Measurements from ENCODE around the gene TTN.

TTN gene

DNA sequence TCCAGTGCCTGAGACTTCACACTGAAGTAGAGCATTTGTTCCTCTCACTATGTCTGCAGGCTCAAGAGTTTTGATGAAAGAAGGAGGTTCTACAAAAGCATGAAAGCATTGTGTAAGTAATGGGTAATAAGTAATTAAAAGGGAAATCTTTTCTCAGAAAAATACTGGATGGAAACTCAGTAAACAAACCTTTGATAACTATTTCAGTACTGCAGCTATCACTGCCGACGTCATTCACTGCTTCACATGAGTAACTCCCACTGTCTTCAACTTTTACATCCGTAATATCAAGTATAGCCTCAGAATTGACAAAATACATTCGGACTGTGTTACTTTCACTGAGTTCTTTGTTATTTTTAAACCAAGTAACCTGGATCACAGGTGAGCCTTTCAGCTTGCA is 72.7 kb downstream of the TTN start:
- Histone ChIP-seq H3K79me2 (ENCODE audit: low read length) (no peaks in the 10 kb centered on the region), H3K27me3 (ENCODE audit: low read depth, low read length) (no peaks in the 10 kb centered on the region), H3K27ac (ENCODE audit: low read length) (no peak overlapping the region), H3K4me3 (ENCODE audit: low read length) (no peak overlapping the region), H3K9ac (ENCODE audit: low read length) (no peak overlapping the region), H2AFZ (ENCODE audit: low read depth, low read length) (no peak overlapping the region), H3K4me2 (ENCODE audit: low read length) (no peak overlapping the region), H4K20me1 (ENCODE audit: insufficient read depth, low read length) (no peaks in the 10 kb centered on the region), H3K9me3 (ENCODE audit: insufficient read depth, low read length) (no peaks in the 10 kb centered on the region), H3K36me3 (replicated peaks; ENCODE audit: low read depth, low read length) (no peaks in the 10 kb centered on the region), H3K4me1 (ENCODE audit: low read length) (peaks cover 8% of the 10 kb centered on the region)
- TF ChIP-seq CTCF (IDR thresholded peaks at IDR 0.05; ENCODE audit: low read depth, low read length) (no peak), EZH2phosphoT487 (IDR thresholded peaks at IDR 0.05; ENCODE audit: low read depth) (no peak)

DNA sequence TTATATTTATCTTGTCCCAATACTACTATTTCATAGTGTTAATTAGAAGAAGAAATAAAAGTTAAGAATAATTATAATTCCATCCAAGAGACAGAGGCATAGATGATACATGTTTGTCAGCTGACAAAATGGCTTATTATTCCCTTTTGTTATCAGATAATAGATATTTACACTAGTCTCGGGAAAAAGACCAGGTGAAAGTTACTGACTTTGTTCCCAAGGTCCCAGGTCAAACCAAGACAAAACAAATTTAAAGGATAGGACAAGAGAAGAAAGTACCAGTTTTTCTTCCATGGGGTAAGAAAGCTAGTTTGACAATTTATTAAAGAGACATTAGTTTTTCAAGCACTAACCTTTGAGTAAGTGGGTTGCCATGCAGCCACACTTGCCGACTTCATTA is 73.2 kb downstream of the TTN start:
- Histone ChIP-seq H3K27me3 (ENCODE audit: low read depth, low read length) (no peaks in the 10 kb centered on the region), H3K9me3 (ENCODE audit: insufficient read depth, low read length) (no peaks in the 10 kb centered on the region), H3K4me3 (ENCODE audit: low read length) (no peak overlapping the region), H3K9ac (ENCODE audit: low read length) (no peak overlapping the region), H3K27ac (ENCODE audit: low read length) (no peak overlapping the region), H2AFZ (ENCODE audit: low read depth, low read length) (no peak overlapping the region), H3K4me1 (ENCODE audit: low read length) (peaks cover 8% of the 10 kb centered on the region), H3K4me2 (ENCODE audit: low read length) (no peak overlapping the region), H3K36me3 (replicated peaks; ENCODE audit: low read depth, low read length) (no peaks in the 10 kb centered on the region), H3K79me2 (ENCODE audit: low read length) (no peaks in the 10 kb centered on the region), H4K20me1 (ENCODE audit: insufficient read depth, low read length) (no peaks in the 10 kb centered on the region)
- TF ChIP-seq CTCF (IDR thresholded peaks at IDR 0.05; ENCODE audit: low read depth, low read length) (no peak), EZH2phosphoT487 (IDR thresholded peaks at IDR 0.05; ENCODE audit: low read depth) (no peak)

DNA sequence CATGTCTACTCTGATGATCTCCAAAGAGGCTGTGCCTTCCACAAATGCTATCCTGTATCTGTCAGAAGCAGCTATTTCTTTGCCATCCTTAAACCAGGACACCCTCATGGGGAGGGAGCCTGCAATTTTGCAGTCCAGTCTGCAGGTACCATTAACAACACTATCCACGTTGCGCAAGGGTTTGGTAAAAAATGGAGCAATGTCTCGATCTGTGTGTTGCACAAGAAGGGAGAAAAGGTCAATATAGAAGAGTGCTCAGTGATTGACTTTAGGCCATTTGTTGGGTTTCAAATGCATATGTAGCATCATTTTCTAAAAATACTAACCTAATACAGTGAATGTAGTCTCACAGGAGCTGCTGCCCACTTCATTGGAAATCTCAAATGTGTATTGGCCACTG is 74.3 kb downstream of the TTN start:
- Histone ChIP-seq H3K4me1 (ENCODE audit: low read length) (peaks cover 8% of the 10 kb centered on the region), H4K20me1 (ENCODE audit: insufficient read depth, low read length) (no peaks in the 10 kb centered on the region), H3K27me3 (ENCODE audit: low read depth, low read length) (no peaks in the 10 kb centered on the region), H3K79me2 (ENCODE audit: low read length) (no peaks in the 10 kb centered on the region), H3K4me2 (ENCODE audit: low read length) (no peak overlapping the region), H3K9ac (ENCODE audit: low read length) (no peak overlapping the region), H3K27ac (ENCODE audit: low read length) (no peak overlapping the region), H3K4me3 (ENCODE audit: low read length) (no peak overlapping the region), H3K36me3 (replicated peaks; ENCODE audit: low read depth, low read length) (no peaks in the 10 kb centered on the region), H3K9me3 (ENCODE audit: insufficient read depth, low read length) (no peaks in the 10 kb centered on the region), H2AFZ (ENCODE audit: low read depth, low read length) (no peak overlapping the region)
- TF ChIP-seq EZH2phosphoT487 (IDR thresholded peaks at IDR 0.05; ENCODE audit: low read depth) (no peak), CTCF (IDR thresholded peaks at IDR 0.05; ENCODE audit: low read depth, low read length) (no peak)

DNA sequence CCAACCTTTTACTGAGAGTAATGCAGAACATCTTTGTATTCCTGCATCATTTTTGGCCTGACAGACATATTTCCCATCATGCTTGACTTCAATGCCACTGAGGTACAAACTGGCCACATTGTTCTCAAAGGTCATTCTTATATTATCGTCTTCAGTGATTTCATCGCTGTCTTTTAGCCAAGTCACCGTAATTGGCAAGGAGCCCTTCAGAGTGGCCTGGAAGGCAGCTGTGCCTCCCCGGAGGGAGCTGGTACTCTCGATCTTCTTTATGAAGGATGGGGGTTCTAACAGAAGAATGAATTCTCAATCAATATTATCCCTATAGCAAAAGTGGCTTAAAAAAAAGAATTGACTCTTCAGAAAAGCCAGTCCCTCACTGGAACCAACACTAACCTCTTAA is 75.9 kb downstream of the TTN start:
- Histone ChIP-seq H3K9ac (ENCODE audit: low read length) (no peak overlapping the region), H3K4me2 (ENCODE audit: low read length) (no peak overlapping the region), H3K36me3 (replicated peaks; ENCODE audit: low read depth, low read length) (no peaks in the 10 kb centered on the region), H3K4me1 (ENCODE audit: low read length) (peaks cover 11% of the 10 kb centered on the region), H3K27ac (ENCODE audit: low read length) (no peak overlapping the region), H3K27me3 (ENCODE audit: low read depth, low read length) (no peaks in the 10 kb centered on the region), H3K4me3 (ENCODE audit: low read length) (no peak overlapping the region), H3K9me3 (ENCODE audit: insufficient read depth, low read length) (no peaks in the 10 kb centered on the region), H3K79me2 (ENCODE audit: low read length) (no peaks in the 10 kb centered on the region), H2AFZ (ENCODE audit: low read depth, low read length) (no peak overlapping the region), H4K20me1 (ENCODE audit: insufficient read depth, low read length) (no peaks in the 10 kb centered on the region)
- no peak for TF ChIP-seq EZH2phosphoT487 (IDR thresholded peaks at IDR 0.05; ENCODE audit: low read depth)
- no peak for TF ChIP-seq CTCF (IDR thresholded peaks at IDR 0.05; ENCODE audit: low read depth, low read length)

Data from OCI-LY3 (cell line).